ENCODE data around the gene PHKG1. TPM values are rescaled to one million over a fixed set of nuclear protein-coding genes. Genes with fewer than 3 reads are reported as not detected.

PHKG1 gene
- polyA plus RNA-seq, 2 of the 4 experiments (the other 2 are of a cell fraction), result 0.41 to 1.0 TPM

GRCh38 chr7:56124981-56125380 lies 32.2 kb upstream of the PHKG1 start:
- Histone ChIP-seq H3K9me3 (no peaks in the 10 kb centered on the region), H3K4me1 (no peaks in the 10 kb centered on the region), H3K27ac (no peak overlapping the region), H3K4me2 (no peak overlapping the region), H3K4me3 (no peak overlapping the region)
- ATAC-seq (no peak), DNase-seq (ENCODE audit: low read depth in 1 of 2, low spot score in 1 of 2) (no peak), FAIRE-seq (no peak)
- POLR2A ChIA-PET, result no interaction called here
- CTCF ChIA-PET, result interaction anchor here (1.2 kb wide), 1 partner anchor 9 kb away, joined by 3 read pairs; the partner anchor contains the start of gene NUPR2
- 56% methylated on average over 3 of the region's 6 CpGs for WGBS (ENCODE audit: missing lambda C conversion rate)
- TF ChIP-seq NFE2L2 (conservative IDR thresholded peaks at IDR 0.05; ENCODE audit: low read length) (no peak), BCL3 (IDR thresholded peaks at IDR 0.05) (no peak), JUN (IDR thresholded peaks at IDR 0.05) (no peak), HEYL (CRISPR knock-in tag; IDR thresholded peaks at IDR 0.05) (no peak), FOXS1 (CRISPR knock-in tag; IDR thresholded peaks at IDR 0.05) (no peak), CEBPB (IDR thresholded peaks at IDR 0.05) (no peak), EHF (CRISPR knock-in tag; IDR thresholded peaks at IDR 0.05) (no peak), ZNF302 (CRISPR knock-in tag; IDR thresholded peaks at IDR 0.05) (no peak), CTCF (IDR thresholded peaks at IDR 0.05) (no peak), EHMT2 (IDR thresholded peaks at IDR 0.05; ENCODE audit: low read depth) (no peak), ZC3H11A (IDR thresholded peaks at IDR 0.05) (no peak), RCOR1 (IDR thresholded peaks at IDR 0.05; ENCODE audit: low read depth, low read length) (no peak), RNF2 (IDR thresholded peaks at IDR 0.05; ENCODE audit: borderline replicate concordance, low read depth) (no peak), JUNB (IDR thresholded peaks at IDR 0.05) (no peak), CHD2 (IDR thresholded peaks at IDR 0.05; ENCODE audit: low read length, partially characterized antibody) (no peak), TP53 (CRISPR knock-in tag; IDR thresholded peaks at IDR 0.05) (no peak), HOXB13 (CRISPR knock-in tag; IDR thresholded peaks at IDR 0.05; ENCODE audit: low read depth) (no peak), USF2 (IDR thresholded peaks at IDR 0.05) (no peak)

GRCh38 chr7:56121440-56121839 lies 28.7 kb upstream of the PHKG1 start:
- no peak overlapping the region for H3K27ac ChIP-seq
- H3K9me3 ChIP-seq, result no peaks in the 10 kb centered on the region; the same call in 2 of the 3 replicates
- FAIRE-seq (no peak), DNase-seq (ENCODE audit: low read depth in 1 of 2, low spot score in 1 of 2) (no peak), ATAC-seq (no peak)
- CTCF ChIA-PET, result no interaction called here
- no peak overlapping the region for H3K4me2 ChIP-seq
- no peak overlapping the region for H3K4me3 ChIP-seq
- POLR2A ChIA-PET, result no interaction called here
- H3K4me1 ChIP-seq, result no peaks in the 10 kb centered on the region
- TF ChIP-seq SMC3 (IDR thresholded peaks at IDR 0.05) (no peak), BCL3 (IDR thresholded peaks at IDR 0.05) (no peak), RFX5 (IDR thresholded peaks at IDR 0.05) (no peak), JUNB (IDR thresholded peaks at IDR 0.05) (no peak), GATA3 (IDR thresholded peaks at IDR 0.05; ENCODE audit: borderline replicate concordance) (no peak), MAX (IDR thresholded peaks at IDR 0.05) (no peak), MAZ (IDR thresholded peaks at IDR 0.05; ENCODE audit: borderline replicate concordance, low read depth, low read length) (no peak), PHF8 (IDR thresholded peaks at IDR 0.05; ENCODE audit: borderline replicate concordance, low read depth) (no peak), FOXS1 (CRISPR knock-in tag; IDR thresholded peaks at IDR 0.05) (no peak), JUN (IDR thresholded peaks at IDR 0.05) (no peak), POLR2A (IDR thresholded peaks at IDR 0.05; ENCODE audit: low read length) (no peak), RARB (CRISPR knock-in tag; IDR thresholded peaks at IDR 0.05) (no peak)
- WGBS (ENCODE audit: missing lambda C conversion rate), result 61% methylated on average over 6 of the region's 6 CpGs

All from A549 (cell line).